GM18505 (cell line): ENCODE results near the gene CAPZB.

Experiments used
- ATAC-seq: cut with Tn5 transposase; IDR thresholded peaks from one replicate; pipeline ENCODE4 v1.9.1; 2021; ENCODE audit not compliant: unreplicated experiment
- POLR2A ChIP-seq: IDR thresholded peaks from 4 replicates; pipeline ENCODE4 v1.6.1; 2011; ENCODE audit warnings: borderline replicate concordance; ENCODE audit not compliant: insufficient read depth, insufficient read length; ENCODE audit errors: extremely low read depth

CAPZB gene

GRCh38 chr1:19325958-19326747 is 159.2 kb downstream of the CAPZB start:
- no peak for TF ChIP-seq POLR2A
- ATAC-seq = no peak

- no peak for ATAC-seq
- TF ChIP-seq POLR2A = no peak
Measured at GRCh38 chr1:19325368-19325957, 159.9 kb downstream of the CAPZB start.

- no peak for ATAC-seq
- no peak for TF ChIP-seq POLR2A
Measured at GRCh38 chr1:19324665-19324990, 160.7 kb downstream of the CAPZB start.

GRCh38 chr1:19323987-19324664 is 161.2 kb downstream of the CAPZB start:
- no peak for TF ChIP-seq POLR2A
- no peak for ATAC-seq

GRCh38 chr1:19322481-19322880 is 162.9 kb downstream of the CAPZB start:
- no peak for ATAC-seq
- TF ChIP-seq POLR2A = no peak

GRCh38 chr1:19321071-19321470 is 164.3 kb downstream of the CAPZB start:
- TF ChIP-seq POLR2A = no peak
- ATAC-seq = no peak

GRCh38 chr1:19319196-19319595 is 166.1 kb downstream of the CAPZB start:
- ATAC-seq = no peak
- TF ChIP-seq POLR2A = no peak

- ATAC-seq = no peak
- TF ChIP-seq POLR2A = no peak
Measured at GRCh38 chr1:19317126-19317910, 168.0 kb downstream of the CAPZB start.

- TF ChIP-seq POLR2A = no peak
- ATAC-seq = peak; percentile 34
Measured at GRCh38 chr1:19315378-19316198, 169.8 kb downstream of the CAPZB start.

GRCh38 chr1:19313961-19314882 is 171.1 kb downstream of the CAPZB start:
- ATAC-seq = no peak
- no peak for TF ChIP-seq POLR2A

- no peak for ATAC-seq
- TF ChIP-seq POLR2A = no peak
Measured at GRCh38 chr1:19313636-19313959, 171.7 kb downstream of the CAPZB start.
